Heart left ventricle (tissue), 13 donors: ENCODE measurements around the gene SPATA1.

Experiments
- POLR2A ChIP-seq, 2 donors: fragments of 450-650 bp; IDR thresholded peaks; one replicate each; pipeline ENCODE4 v1.6.1; 2017; ENCODE audit warnings: antibody characterized with exemption in 2 of 2, mild to moderate bottlenecking in 2 of 2, moderate library complexity in 2 of 2
- TF ChIP-seq, protein P1 (sequence below), 12 donors: fragments of 200-600 bp; sonication (generic) in 4 of 12; IDR thresholded peaks; one replicate each; pipeline versions ENCODE4 v1.5.0 to v1.8.0; 2018 to 2022; ENCODE audit warnings: antibody characterized with exemption in 12 of 12, mild to moderate bottlenecking in 5 of 12
- donor health status: ischemic (EF 13 %, LVEDD 7.1; RV severe dilation, severe dysfunction).
- donor health status: DM: no; HTN: yes; CAD: no.
- donor health status: DM: no; HTN: no; CAD: no.
- donor health status: ischemic (EF 25% LVEDD 6.9; RV normal size, moderate dysfunction).
- donor health status: ischemic (EF 25% LVEDD 5.7; RV mildly dilated, moderate dysfunction).
- donor health status: ischemic (EF 35%, LVEDD 5.7; RV mildly dilated, moderate dysfunction).
- donor health status: nonischemic (EF 11% LVEDD 7.7; RV severe dilation, severe dysfunction).
- donor health status: DM: yes; HTN: yes; CAD: no.
- donor health status: PGD.
- donor health status: ischemic (EF 29% LVEDD 5.4; RV normal size, mild dysfunction).
- donor health status: nonischemic (EF 23%, LVEDD 6.1; RV moderate dilation, normal function).

DNA sequence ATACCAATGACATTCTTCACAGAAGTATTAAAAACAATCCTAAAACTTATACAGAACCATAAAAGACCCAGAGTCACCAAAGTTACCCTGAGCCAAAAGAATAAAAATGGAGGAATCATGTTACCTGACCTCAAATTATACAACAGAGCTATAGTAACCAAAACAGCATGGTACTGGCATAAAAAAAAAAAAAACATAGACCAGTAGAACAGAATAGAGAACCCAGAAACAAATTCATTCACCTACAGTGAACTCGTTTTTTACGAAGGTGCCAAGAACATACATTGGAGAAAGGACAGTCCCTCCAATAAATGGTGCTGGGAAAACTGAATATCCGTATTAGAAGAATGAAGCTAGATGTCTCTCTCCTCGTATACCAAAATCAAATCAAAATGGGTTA is 2.8 kb downstream of the SPATA1 start:
- TF ChIP-seq, protein P1, sequence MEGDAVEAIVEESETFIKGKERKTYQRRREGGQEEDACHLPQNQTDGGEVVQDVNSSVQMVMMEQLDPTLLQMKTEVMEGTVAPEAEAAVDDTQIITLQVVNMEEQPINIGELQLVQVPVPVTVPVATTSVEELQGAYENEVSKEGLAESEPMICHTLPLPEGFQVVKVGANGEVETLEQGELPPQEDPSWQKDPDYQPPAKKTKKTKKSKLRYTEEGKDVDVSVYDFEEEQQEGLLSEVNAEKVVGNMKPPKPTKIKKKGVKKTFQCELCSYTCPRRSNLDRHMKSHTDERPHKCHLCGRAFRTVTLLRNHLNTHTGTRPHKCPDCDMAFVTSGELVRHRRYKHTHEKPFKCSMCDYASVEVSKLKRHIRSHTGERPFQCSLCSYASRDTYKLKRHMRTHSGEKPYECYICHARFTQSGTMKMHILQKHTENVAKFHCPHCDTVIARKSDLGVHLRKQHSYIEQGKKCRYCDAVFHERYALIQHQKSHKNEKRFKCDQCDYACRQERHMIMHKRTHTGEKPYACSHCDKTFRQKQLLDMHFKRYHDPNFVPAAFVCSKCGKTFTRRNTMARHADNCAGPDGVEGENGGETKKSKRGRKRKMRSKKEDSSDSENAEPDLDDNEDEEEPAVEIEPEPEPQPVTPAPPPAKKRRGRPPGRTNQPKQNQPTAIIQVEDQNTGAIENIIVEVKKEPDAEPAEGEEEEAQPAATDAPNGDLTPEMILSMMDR (IDR thresholded peaks at IDR 0.05), result no peak
- TF ChIP-seq POLR2A (IDR thresholded peaks at IDR 0.05), result no peak
